Measurements from ENCODE around the gene APC.

DNA sequence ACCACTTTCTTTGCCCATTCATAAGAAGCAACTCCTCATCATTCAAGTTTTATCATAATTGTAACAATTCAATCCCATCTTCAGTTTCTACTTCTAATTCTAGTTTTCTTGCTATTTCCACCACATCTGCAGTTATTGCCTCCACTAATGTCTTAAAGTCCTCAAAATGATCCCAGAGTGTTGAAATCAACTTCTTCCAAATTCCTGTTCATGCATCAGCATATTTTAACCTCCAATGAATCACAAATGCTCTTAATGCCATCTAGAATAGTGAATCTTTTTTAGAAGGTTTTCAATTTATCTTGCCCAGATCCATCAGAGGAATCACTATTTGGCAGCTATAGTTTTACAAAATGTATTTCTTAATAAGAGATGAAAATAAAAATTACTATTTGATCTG is 120.2 kb downstream of the APC start:
- TF ChIP-seq HDAC2 (IDR thresholded peaks at IDR 0.05) (no peak), EZH2 (IDR thresholded peaks at IDR 0.05; ENCODE audit: borderline replicate concordance, control insufficient read depth, low read depth, low read length) (no peak), POLR2AphosphoS5 (IDR thresholded peaks at IDR 0.05; ENCODE audit: low read length) (no peak), EGR1 (IDR thresholded peaks at IDR 0.05; ENCODE audit: borderline replicate concordance in 1 of 2, low read depth in 2 of 2, low read length in 2 of 2) (no peak), POLR2A (IDR thresholded peaks at IDR 0.05; ENCODE audit: low read depth, low read length) (no peak), RFX5 (IDR thresholded peaks at IDR 0.05; ENCODE audit: low read depth, low read length) (no peak), ZNF274 (IDR thresholded peaks at IDR 0.05; ENCODE audit: insufficient read depth, insufficient read length) (no peak)
- TF ChIP-seq, protein P1, sequence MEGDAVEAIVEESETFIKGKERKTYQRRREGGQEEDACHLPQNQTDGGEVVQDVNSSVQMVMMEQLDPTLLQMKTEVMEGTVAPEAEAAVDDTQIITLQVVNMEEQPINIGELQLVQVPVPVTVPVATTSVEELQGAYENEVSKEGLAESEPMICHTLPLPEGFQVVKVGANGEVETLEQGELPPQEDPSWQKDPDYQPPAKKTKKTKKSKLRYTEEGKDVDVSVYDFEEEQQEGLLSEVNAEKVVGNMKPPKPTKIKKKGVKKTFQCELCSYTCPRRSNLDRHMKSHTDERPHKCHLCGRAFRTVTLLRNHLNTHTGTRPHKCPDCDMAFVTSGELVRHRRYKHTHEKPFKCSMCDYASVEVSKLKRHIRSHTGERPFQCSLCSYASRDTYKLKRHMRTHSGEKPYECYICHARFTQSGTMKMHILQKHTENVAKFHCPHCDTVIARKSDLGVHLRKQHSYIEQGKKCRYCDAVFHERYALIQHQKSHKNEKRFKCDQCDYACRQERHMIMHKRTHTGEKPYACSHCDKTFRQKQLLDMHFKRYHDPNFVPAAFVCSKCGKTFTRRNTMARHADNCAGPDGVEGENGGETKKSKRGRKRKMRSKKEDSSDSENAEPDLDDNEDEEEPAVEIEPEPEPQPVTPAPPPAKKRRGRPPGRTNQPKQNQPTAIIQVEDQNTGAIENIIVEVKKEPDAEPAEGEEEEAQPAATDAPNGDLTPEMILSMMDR (IDR thresholded peaks at IDR 0.05 in 2 of 3, conservative IDR thresholded peaks at IDR 0.05 in 1 of 3; ENCODE audit: control insufficient read depth in 2 of 3, extremely low read depth in 1 of 3, insufficient read depth in 1 of 3, low read depth in 3 of 3, low read length in 3 of 3), result no peak
- TF ChIP-seq, protein P2, sequence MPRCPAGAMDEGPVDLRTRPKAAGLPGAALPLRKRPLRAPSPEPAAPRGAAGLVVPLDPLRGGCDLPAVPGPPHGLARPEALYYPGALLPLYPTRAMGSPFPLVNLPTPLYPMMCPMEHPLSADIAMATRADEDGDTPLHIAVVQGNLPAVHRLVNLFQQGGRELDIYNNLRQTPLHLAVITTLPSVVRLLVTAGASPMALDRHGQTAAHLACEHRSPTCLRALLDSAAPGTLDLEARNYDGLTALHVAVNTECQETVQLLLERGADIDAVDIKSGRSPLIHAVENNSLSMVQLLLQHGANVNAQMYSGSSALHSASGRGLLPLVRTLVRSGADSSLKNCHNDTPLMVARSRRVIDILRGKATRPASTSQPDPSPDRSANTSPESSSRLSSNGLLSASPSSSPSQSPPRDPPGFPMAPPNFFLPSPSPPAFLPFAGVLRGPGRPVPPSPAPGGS (IDR thresholded peaks at IDR 0.05; ENCODE audit: borderline replicate concordance, insufficient read depth, low read depth, low read length, poor library complexity, severe bottlenecking), result no peak

All from GM12878 (cell line).